HK-2 (cell line): ENCODE measurements around the gene RTP5.
"Not testable (repeated sequence)": the region's sequence is repeated elsewhere in the genome, so short reads cannot be mapped to it uniquely, and the experiment has no call there.

Experiments
- DNase-seq: peaks from one replicate; pipeline ENCODE4 v3.0.0-alpha.2; 2018; ENCODE audit not compliant: unreplicated experiment

RTP5 gene

GRCh38 chr2:241870611-241871537, 1.3 kb downstream of the RTP5 start:
- DNase-seq = no peak

DNA sequence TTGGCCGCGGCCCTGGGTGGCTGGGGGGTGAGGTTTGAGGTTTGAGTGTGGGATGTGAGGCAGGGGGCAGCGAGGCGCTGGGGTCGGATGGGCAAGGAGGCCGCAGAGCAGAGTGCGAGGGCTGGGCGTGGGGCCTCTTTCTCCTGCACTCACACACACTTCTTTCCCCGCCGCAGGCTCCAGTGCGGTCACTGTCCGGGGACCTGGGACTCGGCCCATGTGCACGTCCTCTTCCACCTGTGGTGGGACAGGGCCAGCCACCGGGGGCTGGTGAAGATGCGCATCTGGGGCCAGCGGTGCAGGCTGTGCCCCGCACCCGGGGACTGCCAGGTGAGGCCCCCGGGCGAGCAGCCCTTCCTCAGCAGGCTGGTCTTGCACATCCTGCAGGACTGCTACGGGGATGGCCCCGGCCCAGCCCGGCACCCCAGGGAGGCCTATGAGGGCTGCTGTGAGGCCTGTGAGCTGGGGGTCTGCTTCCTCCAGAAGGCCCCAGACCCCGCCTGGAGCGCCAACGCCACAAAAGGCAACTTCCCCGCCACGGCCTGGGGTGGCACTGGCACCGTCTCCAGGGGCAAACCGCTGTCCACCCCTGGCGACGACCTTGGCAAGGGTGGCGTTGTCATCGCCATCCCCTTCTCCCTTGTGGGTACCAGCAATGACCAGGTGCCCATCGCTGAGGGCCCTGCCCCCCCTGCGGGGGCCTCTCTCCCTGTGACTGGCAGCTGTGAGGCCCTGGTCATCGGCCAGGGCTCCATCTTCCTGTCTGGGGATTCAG, 2.2 kb downstream of the RTP5 start:
- DNase-seq = no peak

DNA sequence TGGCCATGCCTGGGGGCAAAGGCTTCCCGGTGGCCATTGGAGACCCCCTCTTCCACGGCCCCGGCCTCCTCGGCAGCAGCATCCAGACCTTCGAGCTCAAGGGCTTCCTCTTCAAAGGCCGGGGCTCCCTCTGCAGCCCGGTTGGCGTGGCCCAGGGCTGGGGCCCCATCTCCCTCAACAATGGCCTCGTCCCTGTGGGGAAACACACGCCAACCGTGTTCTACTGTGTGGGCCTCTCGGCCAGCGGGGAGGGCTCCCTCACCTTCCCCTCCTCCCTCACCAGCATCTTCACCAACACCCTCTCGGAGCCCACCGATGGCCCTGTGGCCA, 2.7 kb downstream of the RTP5 start:
- no peak for DNase-seq

DNA sequence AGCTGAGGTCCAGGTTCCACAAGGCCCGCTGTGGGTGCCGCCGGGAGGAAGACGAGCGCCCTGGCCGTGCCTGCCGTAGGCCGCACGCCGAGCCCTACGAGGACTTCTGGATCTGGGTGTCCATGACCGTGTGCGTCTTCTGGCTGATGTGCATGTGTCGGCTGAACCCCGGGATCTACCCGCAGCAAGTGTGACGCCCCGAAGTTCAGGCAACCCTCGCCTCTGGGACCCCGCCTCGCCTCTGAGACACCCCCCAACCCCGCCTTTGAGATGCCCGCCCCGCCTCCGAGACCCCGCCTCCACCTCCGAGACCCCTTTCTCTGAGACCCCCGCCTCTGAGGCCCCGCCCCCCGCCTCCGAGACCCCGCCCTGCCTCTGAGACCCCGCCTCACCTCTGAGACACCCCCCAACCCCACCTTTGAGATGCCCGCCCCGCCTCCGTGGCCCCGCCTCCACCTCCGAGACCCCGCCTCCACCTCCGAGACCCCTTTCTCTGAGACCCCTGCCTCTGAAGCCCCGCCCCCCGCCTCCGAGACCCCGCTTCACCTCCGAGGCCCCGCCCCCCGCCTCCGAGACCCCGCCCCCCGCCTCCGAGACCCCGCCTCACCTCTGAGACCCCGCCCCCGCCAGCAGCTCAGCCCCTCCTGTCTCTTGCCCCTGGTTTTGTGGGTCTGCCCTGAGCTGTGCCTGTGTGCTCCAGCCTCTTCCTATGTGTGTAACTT, 3.7 kb downstream of the RTP5 start:
- DNase-seq = no peak

DNA sequence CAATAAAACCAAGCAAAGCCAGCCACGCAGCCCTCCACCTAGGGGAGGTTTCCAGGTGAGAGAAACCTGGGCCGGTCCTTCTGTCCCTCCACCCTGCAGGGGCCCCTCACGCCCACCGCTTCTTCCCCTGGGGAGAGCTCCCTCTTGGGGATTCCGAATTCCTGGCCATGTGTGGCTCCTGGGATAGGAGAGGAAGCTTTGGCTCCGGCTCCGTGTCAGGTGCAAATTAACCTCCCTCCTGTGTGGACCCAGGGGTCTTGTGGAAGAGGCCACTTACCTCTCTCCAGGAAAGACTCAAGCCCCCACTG, 4.2 kb downstream of the RTP5 start:
- no peak for DNase-seq

GRCh38 chr2:241874277-241874925, 4.9 kb downstream of the RTP5 start:
- no peak for DNase-seq

DNA sequence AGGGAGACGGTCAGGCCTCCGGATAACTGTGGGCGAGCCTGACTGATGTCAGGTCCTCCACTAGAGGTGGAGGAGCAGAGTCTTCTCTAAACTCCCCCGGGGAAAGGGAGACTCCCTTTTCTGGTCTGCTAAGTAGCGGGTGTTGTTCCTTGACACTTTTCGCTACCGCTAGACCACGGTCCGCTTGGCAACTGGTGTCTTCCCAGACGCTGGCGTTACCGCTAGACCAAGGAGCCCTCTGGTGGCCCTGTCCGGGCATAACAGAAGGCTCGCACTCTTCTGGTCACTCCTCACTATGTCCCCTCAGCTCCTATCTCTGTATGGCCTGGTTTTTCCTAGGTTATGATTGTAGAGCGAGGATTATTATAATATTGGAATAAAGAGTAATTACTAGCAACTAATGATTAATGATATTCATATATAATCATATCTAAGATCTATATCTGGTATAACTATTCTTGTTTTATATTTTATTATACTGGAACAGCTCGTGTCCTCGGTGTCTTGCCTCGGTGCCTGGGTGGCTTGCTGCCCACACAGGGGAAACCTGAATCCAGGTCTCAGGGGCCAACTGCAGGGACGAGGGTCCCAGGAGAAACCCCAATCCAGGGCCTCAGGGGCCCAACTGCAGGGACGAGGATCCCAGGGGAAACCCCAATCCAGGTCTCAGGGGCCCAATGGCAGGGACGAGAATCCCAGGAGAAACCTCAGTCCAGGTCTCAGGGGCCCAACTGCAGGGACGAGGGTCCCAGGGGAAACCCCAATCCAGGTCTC, 6.4 kb downstream of the RTP5 start:
- DNase-seq = not testable (repeated sequence)

- DNase-seq = no peak
Observed at GRCh38 chr2:241876528-241877196, 7.1 kb downstream of the RTP5 start.

DNA sequence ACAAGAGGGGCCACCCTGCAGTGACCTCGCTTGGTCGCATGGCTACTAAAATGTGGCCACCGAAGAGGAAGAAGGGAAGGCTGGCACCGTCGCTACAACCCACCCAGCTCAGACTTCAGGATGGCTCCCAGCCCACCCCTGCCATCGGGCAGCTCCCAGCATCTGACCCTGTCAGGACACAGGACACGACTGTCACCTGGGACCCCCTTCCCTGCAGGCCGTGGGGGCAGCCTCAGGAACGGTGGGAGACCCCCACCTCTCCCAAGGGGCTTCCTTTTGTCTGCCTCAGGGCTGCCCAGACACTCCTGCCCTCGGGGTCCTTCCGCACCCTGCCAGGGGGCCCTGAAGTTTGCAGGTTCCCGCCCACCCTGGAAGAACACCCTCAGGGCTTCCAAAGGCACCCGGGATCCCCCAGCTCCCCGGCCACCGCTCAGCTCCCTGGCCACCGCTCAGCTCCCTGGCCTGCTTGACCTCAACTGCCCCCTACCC, 7.7 kb downstream of the RTP5 start:
- no peak for DNase-seq

GRCh38 chr2:241877989-241878970, 8.8 kb downstream of the RTP5 start:
- peak; percentile 67 for DNase-seq

GRCh38 chr2:241879326-241879725, 9.8 kb downstream of the RTP5 start:
- no peak for DNase-seq

DNA sequence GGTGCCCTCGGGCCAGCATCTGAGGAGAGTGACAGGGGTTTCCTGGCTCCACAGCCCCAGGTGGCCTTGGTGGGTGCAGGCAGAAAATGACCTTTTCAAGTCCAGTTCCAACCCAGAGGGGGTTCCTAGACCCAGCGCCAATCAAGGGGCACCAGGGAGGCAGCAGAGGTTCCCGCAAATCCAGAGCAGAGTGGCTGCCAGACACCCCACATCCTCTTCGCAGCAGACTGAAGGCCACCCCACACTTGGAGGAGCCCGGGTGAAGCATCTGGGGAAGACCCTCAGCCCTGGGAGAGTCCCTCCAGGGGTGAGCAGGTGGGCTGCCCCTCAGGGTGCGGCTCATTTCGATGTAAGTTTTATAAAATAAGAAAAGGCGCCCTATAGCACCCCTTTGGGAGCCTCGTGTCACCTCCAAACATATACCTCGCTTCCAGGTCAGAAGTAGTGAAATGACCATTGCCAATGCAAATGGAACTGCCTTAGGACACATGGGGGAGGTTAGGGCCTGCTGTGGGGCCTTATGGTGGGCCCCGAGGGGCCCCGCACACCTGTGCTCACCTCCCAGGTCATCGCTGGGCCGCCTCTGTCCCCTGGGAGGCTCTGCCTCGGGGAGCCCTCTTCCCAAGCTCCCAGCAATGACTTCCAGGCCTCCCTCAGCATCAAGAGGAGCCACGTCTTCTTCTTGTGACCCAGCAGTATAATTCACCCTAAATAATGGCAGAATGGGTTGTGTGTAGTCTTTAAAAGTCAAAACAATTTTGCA, 11.0 kb downstream of the RTP5 start:
- DNase-seq = no peak

GRCh38 chr2:241882091-241882625, 12.6 kb downstream of the RTP5 start:
- DNase-seq = no peak

GRCh38 chr2:241884951-241885290, 15.4 kb downstream of the RTP5 start:
- DNase-seq = no peak

- no peak for DNase-seq
Observed at GRCh38 chr2:241885291-241885945, 15.9 kb downstream of the RTP5 start.

DNA sequence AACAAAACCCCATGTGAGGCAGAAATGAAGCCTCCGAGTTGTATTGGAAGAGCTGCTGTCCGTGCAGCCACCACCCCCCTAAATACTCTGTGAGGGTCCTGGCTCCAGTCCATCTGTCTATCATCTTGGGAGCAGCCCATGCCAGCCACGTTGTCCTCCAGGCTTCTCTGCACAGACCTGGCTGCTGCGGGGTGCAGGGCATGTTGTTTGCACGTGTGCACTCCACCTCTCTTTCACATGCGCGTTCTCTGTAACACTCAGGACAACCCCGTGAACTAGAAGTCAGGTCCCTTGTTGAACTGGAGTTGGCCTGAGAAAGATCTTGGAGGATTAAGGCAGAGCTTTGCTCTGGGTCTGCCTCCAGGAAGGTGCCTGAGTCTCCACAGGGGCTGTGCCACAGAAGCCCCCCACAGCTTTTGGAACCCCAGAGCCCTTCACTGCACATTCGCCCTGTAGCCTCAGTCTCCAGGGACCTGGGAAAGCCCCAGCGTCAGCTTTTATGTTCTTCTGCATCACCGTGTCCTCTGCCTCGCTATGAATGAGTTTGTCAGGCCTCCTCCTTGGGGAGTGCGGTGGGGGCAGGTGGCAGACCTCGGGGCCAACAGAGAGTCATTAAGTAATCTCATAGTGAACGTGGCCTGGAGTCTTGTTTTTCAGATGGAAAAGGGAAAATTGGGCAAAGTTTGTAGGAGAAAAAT, 16.6 kb downstream of the RTP5 start:
- DNase-seq = no peak

DNA sequence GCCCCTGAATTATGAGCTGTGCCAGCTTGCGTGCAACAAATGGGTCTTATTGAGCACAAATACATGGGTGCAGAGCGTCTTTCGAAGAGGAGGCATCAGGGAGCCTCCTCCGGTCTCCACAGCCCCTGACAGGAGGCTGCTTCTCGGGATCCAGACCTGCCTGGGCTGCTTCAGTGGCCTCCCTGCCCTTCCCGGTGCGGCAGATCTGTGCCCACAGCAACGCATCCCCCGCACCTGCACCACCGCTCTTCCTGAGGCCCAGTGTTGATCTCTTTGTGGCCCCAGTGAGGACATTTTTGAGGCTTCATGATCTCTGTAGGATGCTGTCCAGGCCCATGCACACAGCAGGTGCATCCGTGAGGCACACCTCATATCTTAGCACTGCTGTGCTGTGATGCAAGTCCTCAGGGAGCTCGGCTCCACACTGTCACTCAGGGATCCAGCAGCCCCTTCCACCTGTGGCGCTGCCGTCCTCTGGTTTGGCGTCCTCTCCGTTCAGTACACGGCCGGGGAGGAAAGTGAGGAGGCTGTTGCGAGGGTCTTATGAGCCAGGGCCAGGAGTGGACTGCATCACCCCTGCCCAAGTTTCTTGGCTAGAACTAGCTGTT, 17.4 kb downstream of the RTP5 start:
- DNase-seq = no peak
